Endothelial cell of umbilical vein (primary cell): ENCODE measurements around the gene PPP1R3E. TPM values are rescaled to one million over a fixed set of nuclear protein-coding genes. Genes with fewer than 3 reads are reported as not detected.

ENCODE experiments used
- BruUV-seq: library from RNA; stranded (reverse); fragments of 400-500 nt; replicated peaks from 2 replicates; lab custom pipeline; 2021; lab: Mats Ljungman, UMichigan
- CTCF ChIA-PET: fragments of 300-600, 350-600 bp; sonication (Branson Sonifier 250); formaldehyde crosslinking; loops from one replicate; lab custom pipeline; 2021; ENCODE audit warnings: antibody characterized with exemption, inconsistent platforms; lab: Charles Lee
- POLR2A ChIA-PET: fragments of 300-600, 350-600 bp; sonication (Branson Sonifier 250); formaldehyde crosslinking; loops from one replicate; lab custom pipeline; 2021; ENCODE audit warnings: antibody characterized with exemption, inconsistent platforms; lab: Charles Lee
- DNase-seq: peaks from one replicate; pipeline ENCODE4 v3.0.0-alpha.2; 2011; ENCODE audit warnings: low read depth, low spot score
- FAIRE-seq: peaks from 2 replicates; lab custom pipeline; 2011; peaks lifted over from hg19 to GRCh38; lab: Jason Lieb, UNC
- H2AFZ ChIP-seq: 2 replicates; pipeline ENCODE4 v1.6.0; 2012; ENCODE audit warnings: low read depth, low read length, control low read depth, inconsistent platforms
- H3K27ac ChIP-seq: 2 replicates; pipeline ENCODE4 v1.5.1; 2011; ENCODE audit warnings: low read depth, mild to moderate bottlenecking, control low read depth, low read length, moderate library complexity; ENCODE audit not compliant: insufficient read depth
- H3K27me3 ChIP-seq, 2 experiments: 2 replicates each; pipeline versions ENCODE4 v1.6.0 to v1.6.1; 2011; ENCODE audit warnings: low read length in 2 of 2, mixed read lengths in 1 of 2; ENCODE audit not compliant: control insufficient read depth in 2 of 2, insufficient read depth in 2 of 2
- H3K36me3 ChIP-seq, 2 experiments: 2 replicates in 1 of 2; 3 replicates in 1 of 2; pipeline ENCODE4 v1.5.1; 2011; ENCODE audit warnings: low read length in 2 of 2, mild to moderate bottlenecking in 1 of 2, moderate library complexity in 1 of 2; ENCODE audit not compliant: control insufficient read depth in 2 of 2, insufficient read depth in 2 of 2; ENCODE audit errors: extremely low read depth in 1 of 2
- H3K4me1 ChIP-seq: 3 replicates; pipeline ENCODE4 v1.5.1; 2011; ENCODE audit warnings: mild to moderate bottlenecking, low read length; ENCODE audit not compliant: control insufficient read depth, insufficient read depth; ENCODE audit errors: extremely low read depth
- H3K4me2 ChIP-seq: 2 replicates; pipeline ENCODE4 v1.6.1; 2011; ENCODE audit warnings: low read length, control low read depth, mixed read lengths; ENCODE audit not compliant: insufficient read depth
- H3K4me3 ChIP-seq, 3 experiments: fragments of 200-600 bp in 1 of 3; sonication (generic), shearing (Covaris generic) in 1 of 3; replicated peaks in 1 of 3; 2 replicates each; pipeline ENCODE4 v1.5.1; 2011 to 2016; ENCODE audit warnings: control low read depth in 3 of 3, low read length in 3 of 3, mild to moderate bottlenecking in 2 of 3, inconsistent platforms in 1 of 3, low read depth in 1 of 3, moderate library complexity in 1 of 3; ENCODE audit not compliant: insufficient read depth in 1 of 3
- H3K79me2 ChIP-seq: 2 replicates; pipeline ENCODE4 v1.6.0; 2012; ENCODE audit warnings: low read length, inconsistent platforms; ENCODE audit not compliant: control insufficient read depth, insufficient read depth
- H3K9ac ChIP-seq: replicated peaks from 2 replicates; pipeline ENCODE3; 2011; ENCODE audit warnings: low read length, control low read depth; ENCODE audit not compliant: insufficient read depth; ENCODE audit errors: extremely low read depth
- H3K9me1 ChIP-seq: replicated peaks from 3 replicates; pipeline ENCODE4 v1.6.0; 2011; ENCODE audit warnings: mild to moderate bottlenecking, low read length; ENCODE audit not compliant: control insufficient read depth, insufficient read depth; ENCODE audit errors: extremely low read depth
- H3K9me3 ChIP-seq: replicated peaks from 2 replicates; pipeline ENCODE4 v1.5.1; 2012; ENCODE audit warnings: low read length, inconsistent platforms; ENCODE audit not compliant: control insufficient read depth, insufficient read depth
- H4K20me1 ChIP-seq: replicated peaks from 2 replicates; pipeline ENCODE3; 2011; ENCODE audit warnings: mild to moderate bottlenecking, low read length; ENCODE audit not compliant: control insufficient read depth, insufficient read depth; ENCODE audit errors: extremely low read depth
- CTCF ChIP-seq, 2 donors: IDR thresholded peaks; 1 replicate in 1 of 2; 2 replicates in 1 of 2; pipeline ENCODE4 v1.5.1; 2011; ENCODE audit warnings: low read length in 2 of 2, mild to moderate bottlenecking in 2 of 2, moderate library complexity in 2 of 2, control low read depth in 1 of 2, inconsistent platforms in 1 of 2, low read depth in 1 of 2; ENCODE audit not compliant: insufficient read depth in 1 of 2; ENCODE audit errors: extremely low read depth in 1 of 2
- EZH2 ChIP-seq: IDR thresholded peaks from 2 replicates; pipeline ENCODE4 v1.6.1; 2012; ENCODE audit warnings: borderline replicate concordance, low read depth, mild to moderate bottlenecking, moderate library complexity, low read length, inconsistent platforms; ENCODE audit not compliant: severe bottlenecking
- FOS ChIP-seq: IDR thresholded peaks from 2 replicates; pipeline ENCODE4 v1.6.1; 2011; ENCODE audit warnings: mild to moderate bottlenecking, low read length, moderate library complexity, borderline replicate concordance; ENCODE audit not compliant: insufficient read depth
- GATA2 ChIP-seq: IDR thresholded peaks from 2 replicates; pipeline ENCODE4 v1.7.0; 2011; ENCODE audit warnings: low read depth, mild to moderate bottlenecking, moderate library complexity, mixed read lengths, low read length; ENCODE audit not compliant: insufficient read length, insufficient read depth
- JUN ChIP-seq: IDR thresholded peaks from 2 replicates; pipeline ENCODE4 v1.6.1; 2011; ENCODE audit warnings: borderline replicate concordance, low read depth; ENCODE audit not compliant: insufficient read length, insufficient read depth
- MAX ChIP-seq: IDR thresholded peaks from 2 replicates; pipeline ENCODE4 v1.6.1; 2011; ENCODE audit not compliant: insufficient read depth, insufficient read length
- MYC ChIP-seq: IDR thresholded peaks from one replicate; pipeline ENCODE4 v1.6.1; 2011; ENCODE audit warnings: mild to moderate bottlenecking, low read depth, low read length
- POLR2A ChIP-seq: IDR thresholded peaks from 2 replicates; pipeline ENCODE4 v1.6.1; 2012; ENCODE audit warnings: low read depth, mild to moderate bottlenecking, control low read depth, low read length
- POLR2AphosphoS5 ChIP-seq: IDR thresholded peaks from 2 replicates; pipeline ENCODE4 v1.6.1; 2012; ENCODE audit warnings: low read depth, mild to moderate bottlenecking, control low read depth, low read length, moderate library complexity; ENCODE audit not compliant: insufficient read depth
- dilution Hi-C: fragments of 300-500 bp; cut with MboI; formaldehyde crosslinking; loops from one replicate; pipeline ENCODE4 v1.15.0; 2019; ENCODE audit warnings: low sequenced_read_pairs; ENCODE audit not compliant: extremely low pct_ligation_motif_present
- intact Hi-C: fragments of 100-400 bp; cut with micrococcal nuclease; formaldehyde crosslinking; loops from one replicate; pipeline ENCODE4 v1.10.0; 2022
- polyA plus RNA-seq, 4 experiments: library from polyadenylated mRNA; depleted of rRNA in 3 of 4; stranded (reverse) in 3 of 4; unstranded in 1 of 4; fragments of >200 nt; gene quantifications; 2 replicates each; pipeline versions ENCODE4 v1.2.1 to v1.2.3, GENCODE V29; 2011 to 2012; ENCODE audit warnings: missing spikeins in 1 of 4
- total RNA-seq: library from RNA; stranded (reverse); gene quantifications from 2 replicates; pipeline ENCODE4 v1.2.3, GENCODE V29; 2021

Gene PPP1R3E
- total and polyA plus RNA-seq, 2 donors (not counting 3 experiments of a cell fraction or from before 2014, with no cell fraction given): 4.3 to 7.4 TPM

GRCh38 chr14:23324993-23325392 lies 22.3 kb upstream of the PPP1R3E start:
- no TSS peak for BruUV-seq
- Histone ChIP-seq H3K9me1 (no peaks in the 10 kb centered on the region), H3K27me3 (no peaks in the 10 kb centered on the region), H3K27ac (no peak overlapping the region), H3K4me1 (peaks cover 16% of the 10 kb centered on the region), H3K9me3 (no peaks in the 10 kb centered on the region), H3K9ac (no peak overlapping the region), H3K4me2 (no peak overlapping the region), H3K4me3 (no peak overlapping the region), H2AFZ (no peak overlapping the region), H4K20me1 (no peaks in the 10 kb centered on the region), H3K79me2 (peaks cover 25% of the 10 kb centered on the region), H3K36me3 (peaks cover 10 to 15% of the 10 kb centered on the region in 2 experiments)
- DNase-seq: no peak
- TF ChIP-seq EZH2: no peak
- TF ChIP-seq MAX: no peak
- intact Hi-C loops (no loop called here), dilution Hi-C loops (no loop called here)
- ChIA-PET POLR2A (no interaction called here), CTCF (interaction anchor here (5.0 kb wide), 1 partner anchor 56 kb away, joined by 48 read pairs; no protein-coding TSS in a partner anchor)
- no peak for FAIRE-seq

GRCh38 chr14:23324455-23324846 lies 21.8 kb upstream of the PPP1R3E start:
- intact Hi-C loops: no loop called here
- H3K9ac ChIP-seq: no peak overlapping the region
- CTCF ChIA-PET: interaction anchor here (5.0 kb wide), 1 partner anchor 56 kb away, joined by 48 read pairs; no protein-coding TSS in a partner anchor

More at GRCh38 chr14:23324455-23324846, 21.8 kb upstream of the PPP1R3E start:
- Histone ChIP-seq H3K9me3 (no peaks in the 10 kb centered on the region), H3K36me3 (peaks cover 12 to 15% of the 10 kb centered on the region in 2 experiments), H3K4me2 (no peak overlapping the region), H3K9me1 (no peaks in the 10 kb centered on the region), H3K79me2 (peaks cover 25% of the 10 kb centered on the region), H3K4me1 (peaks cover 16% of the 10 kb centered on the region), H3K4me3 (no peak overlapping the region), H3K27me3 (no peaks in the 10 kb centered on the region), H2AFZ (no peak overlapping the region), H3K27ac (no peak overlapping the region), H4K20me1 (no peaks in the 10 kb centered on the region)
- dilution Hi-C loops: no loop called here
- BruUV-seq: no TSS peak
- no peak for FAIRE-seq
- POLR2A ChIA-PET: interaction anchor here (0.7 kb wide), 1 partner anchor 17 kb away, joined by 6 read pairs; the partner anchor contains the start of gene BCL2L2
- DNase-seq: no peak
- TF ChIP-seq POLR2AphosphoS5 (no peak), POLR2A (no peak), MYC (no peak), CTCF (IDR thresholded peaks at IDR 0.05; ENCODE audit: extremely low read depth in 1 of 2, insufficient read depth in 1 of 2, low read depth in 1 of 2, low read length in 2 of 2) (no peak), GATA2 (no peak), MAX (no peak), JUN (no peak), FOS (no peak), EZH2 (no peak)
